Upper lobe of left lung (tissue), 6 donors: ENCODE results near the gene GCSH. TPM values are rescaled to one million over a fixed set of nuclear protein-coding genes. Genes with fewer than 3 reads are reported as not detected.

Source experiments
- ATAC-seq, 2 donors: fragments of 200-7000 bp; cut with Tn5 transposase; one replicate each; pipeline ENCODE4 v1.9.1; 2022; ENCODE audit warnings: mild to moderate bottlenecking in 2 of 2, moderate library complexity in 2 of 2; ENCODE audit not compliant: low FRiP score in 2 of 2
- DNase-seq, 2 donors: peaks; one replicate each; pipeline ENCODE4 v3.0.0-alpha.2; 2019 to 2020
- H3K27ac ChIP-seq, 4 donors: fragments of 200-600 bp; sonication (generic); one replicate each; pipeline ENCODE4 v1.5.1; 2016 to 2019
- H3K27me3 ChIP-seq, 4 donors: fragments of 200-600 bp; sonication (generic); one replicate each; pipeline ENCODE4 v1.5.1; 2017 to 2019
- H3K36me3 ChIP-seq, 4 donors: fragments of 200-600 bp; sonication (generic); one replicate each; pipeline ENCODE4 v1.5.1; 2016 to 2019
- H3K4me1 ChIP-seq, 4 donors: fragments of 200-600 bp; sonication (generic); one replicate each; pipeline ENCODE4 v1.5.1; 2018 to 2019
- H3K4me3 ChIP-seq, 4 donors: fragments of 200-600 bp; sonication (generic); one replicate each; pipeline ENCODE4 v1.5.1; 2017 to 2019; ENCODE audit warnings: mild to moderate bottlenecking in 2 of 4, moderate library complexity in 1 of 4
- H3K9me3 ChIP-seq, 4 donors: fragments of 200-600 bp; sonication (generic); one replicate each; pipeline ENCODE4 v1.5.1; 2018 to 2019
- EP300 ChIP-seq, 4 donors: sonication (generic); formaldehyde crosslinking; IDR thresholded peaks; one replicate each; pipeline ENCODE4 v1.5.1; 2017; ENCODE audit warnings: antibody characterized with exemption in 4 of 4, control low read depth in 2 of 4
- POLR2A ChIP-seq, 4 donors: fragments of 450-650 bp; IDR thresholded peaks; one replicate each; pipeline ENCODE4 v1.5.1; 2016 to 2017; ENCODE audit warnings: antibody characterized with exemption in 4 of 4, mild to moderate bottlenecking in 2 of 4
- POLR2AphosphoS5 ChIP-seq, 2 donors: sonication (generic); formaldehyde crosslinking; IDR thresholded peaks; one replicate each; pipeline ENCODE4 v1.5.1; 2017; ENCODE audit warnings: antibody characterized with exemption in 2 of 2
- WGBS, 2 donors: methylation state at CpG; one replicate each; pipeline ENCODE4 v1.1.5; 2017 to 2018; 5-methylcytosine and 5-hydroxymethylcytosine counted together
- total RNA-seq, 6 donors: library from RNA; depleted of rRNA in 4 of 6; stranded (reverse); fragments of >200 nt in 4 of 6; gene quantifications; one replicate each; pipeline versions ENCODE4 v1.1.0 to v1.2.1, GENCODE V29; 2016 to 2021
- TF ChIP-seq, protein P1 (sequence below), 6 experiments: fragments of 450-650 bp in 4 of 6; fragments of 200-600 bp in 2 of 6; sonication (generic) in 2 of 6; IDR thresholded peaks; one replicate each; pipeline ENCODE4 v1.5.1; 2016 to 2019; ENCODE audit warnings: antibody characterized with exemption in 6 of 6
- donor health status: DM: no; HTN: no; CAD: no; lungs with moderate emphysema.
- donor health status: DM: no; HTN: yes; CAD: no; lungs with severe emphysema.

The GCSH gene
- total RNA-seq, 6 donors from 2014 or later, result 6.2 to 16.9 (median 11.9) TPM

DNA sequence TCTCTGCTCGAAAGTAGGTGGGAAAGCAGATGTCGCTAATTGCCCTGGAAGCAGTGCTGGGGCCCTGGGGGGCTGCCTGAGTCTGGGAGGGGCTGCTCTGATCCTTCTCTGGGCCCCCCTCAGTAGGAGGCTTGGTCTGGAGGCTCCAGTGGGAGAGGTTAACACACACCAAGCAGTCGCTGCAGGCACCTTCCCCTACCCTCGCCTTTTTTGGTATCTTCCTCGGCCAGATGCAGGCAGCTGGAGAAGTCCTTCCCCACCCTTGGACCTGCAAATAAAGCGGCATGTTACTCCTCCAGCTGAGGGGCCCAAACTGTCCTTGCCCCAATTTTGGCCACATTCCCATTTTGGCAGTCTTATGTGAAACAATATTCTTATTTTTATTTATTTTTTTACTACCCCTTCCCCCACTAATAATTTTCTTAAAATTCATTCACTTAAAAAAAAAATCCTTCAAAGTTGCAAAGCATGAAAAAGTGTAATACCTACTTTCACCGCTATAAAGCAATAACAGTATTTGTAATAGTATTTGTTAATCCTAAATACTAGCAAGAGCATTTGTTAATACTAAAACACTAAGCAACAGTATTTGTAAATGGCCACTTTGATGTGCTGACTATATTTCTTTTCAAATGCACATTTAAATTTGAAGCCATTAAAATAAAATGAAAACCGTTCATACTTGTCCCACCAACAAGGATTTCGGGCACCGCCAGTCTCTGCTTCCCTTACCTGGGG is 34.2 kb downstream of the GCSH start:
- ATAC-seq, result no peak
- 94% methylated on average over 10 of the region's 10 CpGs for whole genome bisulfite sequencing, 2 donors
- Histone ChIP-seq H3K27ac (no peak overlapping the region), H3K27me3 (no peaks in the 10 kb centered on the region), H3K4me1 (no peaks in the 10 kb centered on the region), H3K9me3 (no peaks in the 10 kb centered on the region), H3K4me3 (no peak overlapping the region), H3K36me3 (no peaks in the 10 kb centered on the region)
- TF ChIP-seq, protein P1, sequence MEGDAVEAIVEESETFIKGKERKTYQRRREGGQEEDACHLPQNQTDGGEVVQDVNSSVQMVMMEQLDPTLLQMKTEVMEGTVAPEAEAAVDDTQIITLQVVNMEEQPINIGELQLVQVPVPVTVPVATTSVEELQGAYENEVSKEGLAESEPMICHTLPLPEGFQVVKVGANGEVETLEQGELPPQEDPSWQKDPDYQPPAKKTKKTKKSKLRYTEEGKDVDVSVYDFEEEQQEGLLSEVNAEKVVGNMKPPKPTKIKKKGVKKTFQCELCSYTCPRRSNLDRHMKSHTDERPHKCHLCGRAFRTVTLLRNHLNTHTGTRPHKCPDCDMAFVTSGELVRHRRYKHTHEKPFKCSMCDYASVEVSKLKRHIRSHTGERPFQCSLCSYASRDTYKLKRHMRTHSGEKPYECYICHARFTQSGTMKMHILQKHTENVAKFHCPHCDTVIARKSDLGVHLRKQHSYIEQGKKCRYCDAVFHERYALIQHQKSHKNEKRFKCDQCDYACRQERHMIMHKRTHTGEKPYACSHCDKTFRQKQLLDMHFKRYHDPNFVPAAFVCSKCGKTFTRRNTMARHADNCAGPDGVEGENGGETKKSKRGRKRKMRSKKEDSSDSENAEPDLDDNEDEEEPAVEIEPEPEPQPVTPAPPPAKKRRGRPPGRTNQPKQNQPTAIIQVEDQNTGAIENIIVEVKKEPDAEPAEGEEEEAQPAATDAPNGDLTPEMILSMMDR (IDR thresholded peaks at IDR 0.05), result no peak
- TF ChIP-seq POLR2A (IDR thresholded peaks at IDR 0.05) (no peak), POLR2AphosphoS5 (IDR thresholded peaks at IDR 0.05) (no peak), EP300 (IDR thresholded peaks at IDR 0.05) (no peak)
- DNase-seq, result no peak

DNA sequence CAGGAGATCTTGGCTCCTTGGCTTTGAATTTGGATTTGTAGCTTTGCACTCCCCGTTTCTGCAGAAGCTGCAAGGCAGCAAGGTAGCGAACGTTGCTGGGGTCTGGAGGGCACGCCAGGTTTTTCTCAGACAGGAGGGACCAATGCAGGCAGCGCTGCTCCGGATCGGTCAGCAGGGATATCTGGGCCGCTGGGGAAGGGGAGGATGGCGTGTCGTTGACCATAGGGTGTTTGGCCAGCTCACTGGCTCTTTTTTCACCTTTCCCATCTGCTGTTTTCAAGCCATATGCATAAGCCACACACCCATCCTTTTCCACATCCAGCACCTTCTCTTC is 34.9 kb downstream of the GCSH start:
- no peak for DNase-seq
- H3K4me1 ChIP-seq, result no peaks in the 10 kb centered on the region
- no peaks in the 10 kb centered on the region for H3K9me3 ChIP-seq
- WGBS, 2 donors, result 89 to 92% methylated on average over 10 of the region's 10 CpGs
- TF ChIP-seq POLR2AphosphoS5 (IDR thresholded peaks at IDR 0.05) (no peak), POLR2A (IDR thresholded peaks at IDR 0.05) (no peak)
- TF ChIP-seq, protein P1 (IDR thresholded peaks at IDR 0.05), result no peak
- H3K36me3 ChIP-seq, result no peaks in the 10 kb centered on the region
- no peak overlapping the region for H3K27ac ChIP-seq
- no peak overlapping the region for H3K4me3 ChIP-seq
- ATAC-seq, result no peak
- H3K27me3 ChIP-seq, result no peaks in the 10 kb centered on the region

DNA sequence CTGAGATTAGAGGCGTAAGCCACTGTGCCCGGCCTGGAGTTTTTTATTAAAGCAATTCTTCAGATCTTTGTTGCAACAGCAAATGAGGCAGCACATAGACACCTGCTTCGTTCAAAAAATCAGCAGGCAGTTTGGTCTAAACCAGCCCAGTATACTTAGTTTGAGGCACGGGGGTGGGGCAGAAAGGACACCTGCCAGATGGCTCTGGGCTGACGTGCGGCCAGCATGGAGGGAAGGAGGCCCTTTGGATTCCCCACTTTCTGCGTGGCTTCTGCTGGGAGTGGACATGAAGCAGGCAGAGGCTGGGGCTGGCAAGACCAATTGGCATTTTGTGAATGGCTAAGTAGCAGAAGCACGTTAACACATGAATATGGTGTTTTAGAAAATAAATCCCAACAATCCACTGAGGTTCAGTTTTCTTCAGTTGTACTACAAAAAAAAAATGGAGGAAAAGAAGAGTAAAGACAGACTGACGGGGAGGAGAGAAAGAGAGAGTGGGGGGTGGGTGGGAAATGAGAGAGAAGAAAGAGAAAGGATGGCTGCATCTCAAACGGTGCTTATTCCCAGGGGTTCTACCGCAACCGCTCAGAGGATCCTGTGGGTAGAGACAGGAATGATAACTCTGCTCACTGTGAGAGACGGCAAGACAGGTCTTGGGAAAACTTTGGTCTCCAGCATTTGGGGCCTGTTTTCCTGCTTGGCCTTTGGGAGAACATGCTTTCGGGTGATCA is 35.5 kb downstream of the GCSH start:
- Histone ChIP-seq H3K4me1 (no peaks in the 10 kb centered on the region), H3K27ac (no peak overlapping the region), H3K36me3 (no peaks in the 10 kb centered on the region), H3K27me3 (no peaks in the 10 kb centered on the region), H3K9me3 (no peaks in the 10 kb centered on the region), H3K4me3 (no peak overlapping the region)
- WGBS, 2 donors, result 88% methylated on average over 14 of the region's 14 CpGs
- ATAC-seq (no peak), DNase-seq (no peak)
- TF ChIP-seq, protein P1 (IDR thresholded peaks at IDR 0.05), result no peak
- TF ChIP-seq POLR2AphosphoS5 (IDR thresholded peaks at IDR 0.05) (no peak), POLR2A (IDR thresholded peaks at IDR 0.05) (no peak), EP300 (IDR thresholded peaks at IDR 0.05) (no peak)

DNA sequence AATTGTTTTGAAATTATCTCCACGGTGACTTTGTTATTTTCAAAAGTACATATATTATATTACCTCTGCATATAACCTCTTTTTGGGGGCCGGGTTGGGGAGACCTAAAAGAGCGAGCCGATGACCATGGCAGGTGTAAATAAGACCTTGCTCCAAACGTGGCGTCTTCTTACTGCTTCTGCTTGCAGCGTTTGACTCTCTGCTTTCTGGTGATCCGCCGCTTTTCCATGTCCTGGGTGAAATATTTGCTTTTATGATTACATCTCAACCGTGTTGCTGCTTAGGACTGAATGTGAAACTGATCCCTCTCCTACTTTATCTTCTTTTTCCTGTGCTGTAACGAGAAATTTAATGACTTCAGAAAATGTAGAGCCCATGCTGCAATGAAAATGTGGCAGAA is 42.4 kb downstream of the GCSH start:
- 82 to 87% methylated on average over 11 of the region's 11 CpGs for WGBS, 2 donors

More for the DNA sequence above, 42.4 kb downstream of the GCSH start:
- Histone ChIP-seq H3K9me3 (peaks cover 0 to 6% (median 5%) of the 10 kb centered on the region in 4 donors), H3K36me3 (no peaks in the 10 kb centered on the region), H3K27me3 (no peaks in the 10 kb centered on the region), H3K4me1 (no peaks in the 10 kb centered on the region), H3K27ac (no peak overlapping the region), H3K4me3 (no peak overlapping the region)
- TF ChIP-seq POLR2A (IDR thresholded peaks at IDR 0.05), result no peak
- TF ChIP-seq, protein P1 (IDR thresholded peaks at IDR 0.05), result no peak
- TF ChIP-seq POLR2AphosphoS5 (IDR thresholded peaks at IDR 0.05), result no peak
- no peak for TF ChIP-seq EP300 (IDR thresholded peaks at IDR 0.05)
- ATAC-seq (no peak), DNase-seq (no peak)
